NCI-H2227 (cell line): ENCODE measurements around the gene CHID1.

ENCODE experiments used
- DNase-seq: peaks from one replicate; lab custom pipeline; 2025; ENCODE audit not compliant: unreplicated experiment; lab: John Stamatoyannopoulos, UW

CHID1 gene

GRCh38 chr11:910589-911030, at the start of gene CHID1:
CHID1 (minus strand) TSS chr11:910810; CDS start chr11:904816, 5,994 bp downstream.
- DNase-seq = peak; percentile 94

GRCh38 chr11:959608-960007, 49.0 kb upstream of the CHID1 start:
- DNase-seq = no peak

DNA sequence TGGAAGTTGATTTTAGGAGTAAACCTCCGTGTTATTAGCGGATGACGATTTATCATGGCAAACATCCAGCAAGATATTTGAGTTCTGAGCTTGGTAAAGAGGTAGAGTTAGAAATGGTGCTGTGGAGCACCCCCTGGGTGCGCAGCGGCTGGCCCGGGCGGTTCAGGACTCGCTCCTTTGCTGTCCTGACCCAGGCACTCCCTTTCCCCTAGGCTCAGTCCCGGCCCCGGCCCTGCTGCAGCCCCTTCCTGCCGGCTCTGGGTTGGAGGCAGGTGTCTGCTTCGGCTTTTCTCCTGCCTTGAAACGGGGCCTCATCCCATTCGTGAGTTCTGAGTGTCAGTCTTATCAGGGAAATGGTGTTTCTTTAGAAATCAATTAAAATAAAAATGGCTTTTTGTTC, 48.4 kb upstream of the CHID1 start:
- DNase-seq = no peak

DNA sequence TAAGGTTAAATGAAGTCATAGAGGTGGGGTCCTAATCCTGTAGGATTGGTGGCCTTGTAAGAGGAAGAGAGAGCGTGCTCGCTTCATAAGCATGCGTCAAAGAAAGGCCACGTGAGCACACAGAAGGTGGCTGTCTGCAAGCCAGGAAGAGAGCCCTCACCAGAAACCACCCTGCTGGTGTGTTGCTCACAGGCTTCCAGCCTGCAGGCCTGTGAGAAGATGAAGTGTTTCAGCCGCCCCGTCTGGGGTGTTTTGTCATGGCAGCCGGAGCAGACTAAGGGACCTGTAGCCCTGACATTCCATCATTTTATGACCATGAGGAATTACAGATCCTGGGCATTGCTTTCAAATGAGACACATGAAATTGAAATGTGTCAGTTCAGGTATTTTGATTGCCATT, 47.5 kb upstream of the CHID1 start:
- no peak for DNase-seq

GRCh38 chr11:957212-957920, 46.8 kb upstream of the CHID1 start:
- DNase-seq = no peak

DNA sequence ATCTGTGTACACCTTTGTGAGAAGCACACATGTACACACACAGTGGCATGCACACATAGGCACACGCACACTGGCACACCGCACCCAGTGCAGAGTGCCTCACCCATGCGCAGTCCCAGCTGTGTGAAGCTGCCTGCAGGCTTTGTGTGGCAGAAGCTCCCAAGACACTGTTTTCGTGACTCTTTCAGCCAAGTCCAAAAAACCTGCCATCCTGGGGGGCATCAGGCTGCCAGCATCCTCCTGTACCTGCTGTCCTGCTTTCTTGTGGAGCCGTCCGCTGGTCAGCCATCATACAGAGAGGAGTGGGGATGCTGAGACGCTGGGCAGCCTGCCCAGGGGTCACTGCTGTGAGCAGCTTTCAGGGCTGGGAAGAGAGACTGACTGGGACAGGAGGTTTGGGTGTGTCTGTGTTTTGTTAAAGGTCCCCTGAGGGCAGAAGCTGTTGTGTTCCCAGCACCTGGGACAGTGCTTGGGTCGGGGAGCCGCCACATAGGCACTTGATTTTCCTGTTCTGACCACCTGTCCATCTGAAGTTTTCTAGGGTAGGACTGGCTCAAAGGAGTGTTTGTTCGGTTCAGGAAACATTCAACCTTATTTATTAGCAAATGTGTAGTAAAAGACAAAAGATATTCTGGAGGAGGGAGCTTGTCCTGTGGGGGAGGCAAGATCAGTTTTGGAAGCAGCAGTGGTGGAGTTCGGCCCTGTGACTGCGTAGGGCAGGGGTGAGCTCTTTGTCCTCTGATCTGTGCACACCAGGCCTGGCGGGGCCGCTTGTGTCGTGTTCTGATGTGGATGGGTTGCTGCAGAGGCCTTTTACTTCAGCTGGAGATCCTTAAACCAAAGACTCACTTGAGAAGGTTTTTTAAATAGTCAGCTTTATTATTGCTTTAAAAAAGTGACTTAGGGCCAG, 44.8 kb upstream of the CHID1 start:
- DNase-seq = no peak

DNA sequence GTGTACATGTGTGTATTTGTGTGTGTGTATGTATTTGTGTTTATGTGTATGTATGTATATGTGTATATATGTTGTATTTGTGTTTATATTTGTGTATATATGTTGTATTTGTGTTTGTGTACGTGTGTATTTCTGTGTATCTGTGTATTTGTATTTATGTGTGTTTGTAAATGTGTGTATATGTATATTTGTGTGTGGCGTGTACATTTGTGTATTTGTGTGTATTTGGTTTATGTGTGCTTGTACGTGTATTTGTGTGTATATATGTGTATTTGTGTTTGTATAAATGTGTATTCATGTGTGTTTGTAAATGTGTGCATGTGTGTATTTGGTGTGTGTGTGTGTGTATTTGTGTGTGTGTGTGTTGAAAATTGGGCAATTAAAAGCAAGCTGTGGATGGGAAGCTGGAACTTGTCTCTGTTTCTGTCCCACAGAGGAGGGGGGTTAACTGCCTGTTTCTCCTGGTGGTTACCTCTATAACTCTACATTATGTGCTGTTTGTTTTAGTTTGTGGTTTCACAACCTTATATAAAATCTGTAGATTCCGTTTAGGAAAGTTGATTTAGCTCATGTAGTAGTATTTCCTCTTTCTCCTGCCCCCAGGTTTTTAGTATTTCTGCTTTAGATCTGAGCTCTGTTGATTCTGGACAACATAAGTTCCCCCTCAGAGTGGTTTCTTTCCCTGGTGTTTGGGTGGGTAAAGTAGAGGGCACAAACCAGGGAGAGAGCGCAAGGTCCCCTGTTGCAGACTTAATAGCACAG, 44.0 kb upstream of the CHID1 start:
- no peak for DNase-seq

GRCh38 chr11:953512-953911, 42.9 kb upstream of the CHID1 start:
- DNase-seq = no peak

DNA sequence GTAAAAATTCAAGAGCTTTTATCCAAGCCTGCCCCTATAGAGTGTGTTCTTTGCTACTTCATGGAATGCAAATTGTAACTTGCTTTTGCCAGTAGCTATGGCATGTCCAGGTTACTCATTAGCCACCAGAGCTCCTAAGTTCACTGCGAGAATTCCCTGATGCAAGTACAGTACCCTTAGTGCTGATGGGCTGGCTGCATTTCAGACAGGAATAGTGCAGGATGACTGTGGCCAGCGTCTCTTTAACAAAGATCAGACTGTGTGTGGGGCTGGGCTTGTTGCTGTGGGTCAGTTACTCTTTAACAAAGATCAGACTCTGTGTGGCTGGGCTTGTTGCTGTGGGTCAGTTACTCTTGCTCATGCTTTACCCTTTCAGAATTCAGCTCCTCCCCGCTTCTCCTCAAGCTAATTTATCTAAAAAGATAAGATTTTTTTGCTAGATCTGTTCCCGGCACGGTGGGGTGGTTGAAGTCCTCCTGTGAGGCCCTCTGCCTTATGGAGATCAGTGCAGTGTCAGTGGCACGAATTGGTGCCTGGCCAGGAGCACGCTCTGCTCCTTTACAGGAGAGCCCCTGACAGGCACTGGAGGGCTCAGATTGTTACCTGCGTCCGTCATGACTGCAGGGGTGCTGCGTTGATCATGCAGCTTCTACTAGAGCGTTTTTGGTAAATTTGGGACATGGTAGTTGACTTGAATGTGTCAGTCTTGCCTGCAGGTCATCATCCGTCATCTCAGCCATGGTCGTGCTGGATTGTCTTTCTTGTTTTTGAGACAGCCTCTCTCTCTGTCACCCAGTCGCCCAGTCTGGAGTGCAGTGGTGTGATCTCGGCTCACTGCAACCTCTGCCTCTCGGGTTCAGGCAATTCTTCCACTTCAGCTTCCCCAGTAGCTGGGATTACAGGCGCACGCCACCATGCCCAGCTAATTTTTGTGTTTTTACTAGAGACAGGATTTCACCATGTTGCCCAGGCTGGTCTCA, 42.1 kb upstream of the CHID1 start:
- no peak for DNase-seq

DNA sequence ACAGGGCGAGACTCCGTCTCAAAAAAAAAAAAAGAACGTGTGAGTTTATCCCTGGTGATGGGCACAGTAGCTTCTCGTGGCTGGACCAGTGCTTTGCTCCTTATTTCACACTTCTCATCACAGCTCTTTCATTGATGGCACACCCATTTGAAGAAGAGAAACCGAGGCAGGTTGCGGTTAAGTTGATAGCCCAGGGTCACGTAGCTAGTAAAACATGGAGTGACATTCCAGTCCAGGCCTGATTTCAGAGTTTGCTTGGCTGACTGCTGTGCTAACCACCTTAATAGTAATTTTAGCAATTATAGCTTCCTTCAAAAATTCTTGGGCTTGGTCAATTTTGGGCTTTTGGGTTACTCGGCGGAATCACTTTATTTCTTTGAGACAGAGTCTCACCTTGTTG, 40.9 kb upstream of the CHID1 start:
- DNase-seq = no peak

- no peak for DNase-seq
Observed at GRCh38 chr11:947744-948143, 37.1 kb upstream of the CHID1 start.

GRCh38 chr11:945986-946385, 35.4 kb upstream of the CHID1 start:
- DNase-seq = peak; percentile 93

DNA sequence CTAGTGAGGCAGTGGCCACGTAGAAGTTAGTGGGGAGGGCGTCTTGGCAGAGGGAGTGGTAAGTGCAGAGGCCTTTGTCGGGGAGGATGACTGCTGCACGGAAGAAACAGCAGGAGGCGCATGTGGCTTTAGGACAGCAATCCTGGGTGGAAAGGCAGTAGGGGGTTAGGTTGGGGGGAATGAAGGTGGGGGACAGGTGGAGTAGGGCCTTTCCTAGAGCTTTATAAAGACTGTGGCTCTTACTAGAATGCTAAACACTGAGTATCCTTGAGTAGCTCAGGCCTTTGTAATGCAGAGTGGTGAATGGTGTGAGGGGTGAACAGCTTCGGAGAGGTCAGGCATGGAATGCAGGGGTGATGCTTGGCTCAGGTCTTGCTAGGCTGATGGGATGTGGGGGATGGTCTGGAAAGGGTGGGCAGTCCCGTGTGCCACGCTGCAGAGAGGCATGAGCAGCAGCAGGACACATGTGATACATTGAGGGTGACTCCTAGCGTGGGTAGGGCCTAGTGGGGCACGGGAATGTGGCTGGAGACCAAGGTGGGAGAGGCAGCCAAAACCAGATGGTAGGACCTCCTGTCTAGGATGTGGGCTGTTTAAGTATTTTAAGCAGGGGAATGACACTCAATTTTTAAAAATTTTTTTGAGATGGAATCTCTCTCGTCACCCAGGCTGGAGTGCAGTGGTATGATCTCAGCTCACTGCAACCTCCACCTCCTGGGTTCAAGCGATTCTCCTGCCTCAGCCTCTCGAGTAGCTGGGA, 34.3 kb upstream of the CHID1 start:
- no peak for DNase-seq

DNA sequence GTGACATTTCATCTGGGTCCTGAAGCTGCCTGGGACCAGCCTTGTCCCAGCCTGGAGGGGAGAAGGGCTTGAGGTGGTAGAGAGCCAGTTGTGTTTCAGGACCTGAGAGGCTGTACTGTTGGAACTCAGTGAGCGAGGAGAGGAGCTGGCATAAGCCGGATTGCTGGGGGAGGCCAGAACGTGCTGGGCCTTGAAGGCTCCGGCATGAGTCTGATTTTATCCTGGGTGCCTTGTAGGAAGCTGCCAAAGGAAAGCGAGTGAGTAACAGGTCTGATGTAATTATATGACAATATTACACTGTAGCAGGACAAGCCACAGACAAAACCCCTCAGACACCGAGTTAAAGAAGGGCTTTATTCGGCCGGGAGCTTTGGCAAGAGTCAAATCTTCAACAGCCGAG, 32.2 kb upstream of the CHID1 start:
- no peak for DNase-seq

DNA sequence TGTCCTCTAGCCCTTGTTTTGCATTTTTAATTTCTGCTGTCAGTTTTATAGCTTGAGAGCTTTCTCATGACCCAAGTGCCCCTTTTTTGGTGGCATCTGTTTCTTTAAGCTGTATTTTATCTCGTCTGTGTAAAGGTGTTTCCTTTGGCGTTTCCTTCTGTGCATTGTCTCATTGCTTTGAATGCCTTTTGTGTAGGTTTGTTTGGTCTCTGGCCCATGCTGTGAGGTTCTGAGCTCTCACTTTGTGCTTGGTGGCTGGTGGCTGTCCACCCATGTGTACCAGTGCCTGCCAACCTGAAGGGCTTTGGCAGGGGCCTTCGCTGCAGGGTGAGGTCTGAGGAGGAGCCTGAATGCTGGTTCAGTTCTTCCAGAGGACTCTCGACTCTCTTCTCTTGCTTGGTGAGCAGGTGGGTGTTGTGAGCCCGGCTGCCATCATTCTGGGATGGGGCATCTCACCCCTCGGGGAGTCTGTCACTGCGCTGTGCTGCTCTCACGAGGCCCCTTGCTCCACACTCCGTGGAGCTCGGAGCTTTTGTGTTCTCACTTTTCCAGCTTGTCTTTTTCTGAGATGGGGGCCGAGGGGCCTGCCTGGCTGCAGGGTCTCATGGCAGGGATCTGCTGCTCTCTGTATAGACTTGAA, 30.0 kb upstream of the CHID1 start:
- DNase-seq = no peak

- no peak for DNase-seq
Observed at GRCh38 chr11:937841-938261, 27.2 kb upstream of the CHID1 start.

DNA sequence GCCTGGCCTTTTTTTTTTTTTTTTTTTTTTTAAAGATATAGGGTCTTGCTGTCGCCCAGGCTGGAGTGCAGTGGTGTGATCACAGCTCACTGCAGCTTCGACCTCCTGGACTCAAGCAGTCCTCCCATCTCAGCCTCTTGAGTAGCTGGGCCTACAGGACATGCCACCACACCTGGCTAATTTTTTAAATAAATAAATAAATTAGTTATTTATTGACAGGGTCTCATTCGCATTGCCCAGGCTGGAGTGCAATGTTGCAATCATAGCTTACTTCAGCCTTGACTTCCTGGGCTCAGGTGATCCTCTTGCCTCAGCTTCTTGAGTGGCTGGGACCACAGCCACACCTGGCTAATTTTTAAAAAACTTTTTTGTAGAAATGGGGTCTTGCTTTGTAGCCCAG, 25.6 kb upstream of the CHID1 start:
- DNase-seq = no peak

- DNase-seq = no peak
Observed at GRCh38 chr11:934527-934926, 23.9 kb upstream of the CHID1 start.

DNA sequence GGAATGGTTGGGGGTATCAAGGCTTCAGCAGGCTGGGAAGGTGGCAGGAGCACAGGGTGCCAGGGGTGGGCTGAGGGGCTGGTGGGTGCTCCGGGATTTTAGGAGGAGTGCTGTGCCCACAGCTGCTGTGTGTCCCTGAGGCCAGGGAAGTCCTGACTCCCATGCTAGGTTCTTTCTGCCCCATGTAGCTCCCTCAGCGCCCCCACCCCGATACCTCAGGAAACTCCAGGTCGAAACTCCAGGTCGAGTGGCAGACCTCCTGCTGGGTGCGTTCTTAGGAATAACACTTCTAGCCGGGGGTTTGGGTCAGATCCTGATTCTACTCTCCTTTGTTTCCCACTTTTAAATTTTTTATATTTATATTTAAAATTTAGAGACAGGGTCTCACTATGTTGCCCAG, 23.3 kb upstream of the CHID1 start:
- DNase-seq = no peak
